Fibroblast of the aortic adventitia (primary cell): ENCODE measurements around the gene UQCC2. TPM values are rescaled to one million over a fixed set of nuclear protein-coding genes. Genes with fewer than 3 reads are reported as not detected.

Experiments used
- DNase-seq: peaks from one replicate; pipeline ENCODE4 v3.0.0-alpha.2; 2010; ENCODE audit warnings: low read depth
- H3K4me3 ChIP-seq: 2 replicates; pipeline ENCODE4 v1.5.1; 2011; ENCODE audit warnings: low read depth, mild to moderate bottlenecking, control low read depth, low read length, moderate library complexity
- small RNA-seq: library from RNA; depleted of rRNA; stranded (forward); fragments of <200 nt; gene quantifications from one replicate; pipeline ENCODE3, GENCODE V24; 2012
- total RNA-seq: library from RNA; depleted of rRNA; stranded (reverse); fragments of >200 nt; gene quantifications from 2 replicates; pipeline ENCODE4 v1.2.3, GENCODE V29; 2012; ENCODE audit warnings: low replicate concordance
- TF ChIP-seq, protein P1 (sequence below): IDR thresholded peaks from 2 replicates; pipeline ENCODE4 v1.5.1; 2011; ENCODE audit warnings: mild to moderate bottlenecking, low read length, control low read depth, inconsistent platforms; ENCODE audit not compliant: insufficient read depth

Gene UQCC2
- total RNA-seq, 1 donor, result 20.2 TPM

GRCh38 chr6:33652002-33652401 is 59.5 kb downstream of the UQCC2 start:
- TF ChIP-seq, protein P1, sequence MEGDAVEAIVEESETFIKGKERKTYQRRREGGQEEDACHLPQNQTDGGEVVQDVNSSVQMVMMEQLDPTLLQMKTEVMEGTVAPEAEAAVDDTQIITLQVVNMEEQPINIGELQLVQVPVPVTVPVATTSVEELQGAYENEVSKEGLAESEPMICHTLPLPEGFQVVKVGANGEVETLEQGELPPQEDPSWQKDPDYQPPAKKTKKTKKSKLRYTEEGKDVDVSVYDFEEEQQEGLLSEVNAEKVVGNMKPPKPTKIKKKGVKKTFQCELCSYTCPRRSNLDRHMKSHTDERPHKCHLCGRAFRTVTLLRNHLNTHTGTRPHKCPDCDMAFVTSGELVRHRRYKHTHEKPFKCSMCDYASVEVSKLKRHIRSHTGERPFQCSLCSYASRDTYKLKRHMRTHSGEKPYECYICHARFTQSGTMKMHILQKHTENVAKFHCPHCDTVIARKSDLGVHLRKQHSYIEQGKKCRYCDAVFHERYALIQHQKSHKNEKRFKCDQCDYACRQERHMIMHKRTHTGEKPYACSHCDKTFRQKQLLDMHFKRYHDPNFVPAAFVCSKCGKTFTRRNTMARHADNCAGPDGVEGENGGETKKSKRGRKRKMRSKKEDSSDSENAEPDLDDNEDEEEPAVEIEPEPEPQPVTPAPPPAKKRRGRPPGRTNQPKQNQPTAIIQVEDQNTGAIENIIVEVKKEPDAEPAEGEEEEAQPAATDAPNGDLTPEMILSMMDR, result no peak
- DNase-seq, result no peak
- no peak overlapping the region for H3K4me3 ChIP-seq

DNA sequence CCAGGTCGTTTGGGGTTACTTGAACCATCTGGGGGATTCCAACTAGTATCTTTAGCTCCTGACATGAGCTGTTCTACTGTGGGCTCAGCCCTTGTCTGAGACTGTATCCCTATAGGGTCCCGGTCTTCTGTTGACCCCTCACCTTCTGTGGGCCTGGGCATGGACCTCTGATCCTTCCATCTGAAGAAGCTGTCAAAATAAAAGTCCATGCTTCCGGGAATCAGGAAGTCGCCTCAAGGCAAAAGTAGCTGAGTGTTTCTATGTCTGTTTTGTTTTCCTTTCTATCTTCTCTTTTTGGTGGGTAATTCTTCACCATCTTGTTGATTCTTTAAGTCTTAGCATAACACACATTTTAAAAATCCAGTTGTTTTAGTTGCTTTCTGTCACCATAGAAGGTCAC is 60.1 kb downstream of the UQCC2 start:
- no peak for DNase-seq
- H3K4me3 ChIP-seq, result no peak overlapping the region
- TF ChIP-seq, protein P1, result no peak

Small RNAs within 50 kb of the gene (small RNA-seq; reads per million reads assigned to genes)
- not detected for gene MIR3934

Other genes with a start within 250 kb of the UQCC2 start
- gene BAK1, start 131.4 kb downstream of the UQCC2 start, total RNA-seq, result 5.2 and 9.9 TPM in 2 replicates
- 13.4 and 91.2 TPM in 2 replicates for gene ITPR3, start 90.4 kb downstream of the UQCC2 start, total RNA-seq
- gene IP6K3, start 35.2 kb upstream of the UQCC2 start, total RNA-seq, result not detected in 2 replicates
- 31.2 and 75.3 TPM in 2 replicates for gene LEMD2, start 77.4 kb upstream of the UQCC2 start, total RNA-seq
- not detected in 2 replicates for gene MLN, start 92.3 kb upstream of the UQCC2 start, total RNA-seq